Liver (tissue), 3 donors: ENCODE measurements around the gene SYCE3.
"Not testable (repeated sequence)": the region's sequence is repeated elsewhere in the genome, so short reads cannot be mapped to it uniquely, and the experiment has no call there.

Experiments used
- CTCF ChIP-seq: fragments of 150-350 bp; IDR thresholded peaks from 2 replicates; pipeline ENCODE4 v1.5.1; 2017; ENCODE audit warnings: improper control_type of control experiment, low read depth, low read length; ENCODE audit not compliant: missing input control
- GABPA ChIP-seq, 2 donors: IDR thresholded peaks in 1 of 2; conservative IDR thresholded peaks in 1 of 2; 2 replicates each; pipeline ENCODE4 v1.6.1; 2016; ENCODE audit warnings: antibody characterized with exemption in 2 of 2, mild to moderate bottlenecking in 1 of 2, moderate library complexity in 1 of 2
- HNF4A ChIP-seq, 2 donors: conservative IDR thresholded peaks; 2 replicates each; pipeline ENCODE4 v1.6.1; 2016; ENCODE audit warnings: antibody characterized with exemption in 2 of 2, mild to moderate bottlenecking in 2 of 2
- HNF4G ChIP-seq: IDR thresholded peaks from 2 replicates; pipeline ENCODE4 v1.6.1; 2016; ENCODE audit warnings: antibody characterized with exemption
- MAX ChIP-seq: IDR thresholded peaks from 2 replicates; pipeline ENCODE4 v1.6.1; 2016; ENCODE audit warnings: antibody characterized with exemption
- TAF1 ChIP-seq: conservative IDR thresholded peaks from 2 replicates; pipeline ENCODE4 v1.6.1; 2016; ENCODE audit warnings: antibody characterized with exemption, mild to moderate bottlenecking
- donor health status: healthy.
- donor health status: healthy.

GRCh38 chr22:50533856-50534711 lies 28.6 kb downstream of the SYCE3 start:
- not testable (repeated sequence) for TF ChIP-seq CTCF; TAF1; HNF4A (conservative IDR thresholded peaks at IDR 0.05); HNF4G; MAX; GABPA (IDR thresholded peaks at IDR 0.05 in 1 of 2, conservative IDR thresholded peaks at IDR 0.05 in 1 of 2)
